ENCODE data around the gene DOCK7. TPM values are rescaled to one million over a fixed set of nuclear protein-coding genes. Genes with fewer than 3 reads are reported as not detected.

DOCK7 gene
- total and polyA plus RNA-seq, 2 of the 8 experiments (the other 6 are each of a cell fraction or from before 2014, with no cell fraction given), result 10.2 to 33.7 TPM

- TF ChIP-seq RNF2 (IDR thresholded peaks at IDR 0.05; ENCODE audit: borderline replicate concordance, low read depth, low read length, missing control alignments, poor library complexity, severe bottlenecking) (no peak), CHD1 (IDR thresholded peaks at IDR 0.05; ENCODE audit: low read depth, low read length) (no peak), USF2 (IDR thresholded peaks at IDR 0.05; ENCODE audit: low read length) (no peak), MAX (IDR thresholded peaks at IDR 0.05) (no peak), E2F6 (IDR thresholded peaks at IDR 0.05) (no peak), BCL11A (IDR thresholded peaks at IDR 0.05; ENCODE audit: low read depth in 2 of 2, low read length in 2 of 2) (no peak)
Measured at GRCh38 chr1:62643283-62643682, 44.9 kb downstream of the DOCK7 start (continued).

Data from H1 (cell line).